Keratinocyte (primary cell): ENCODE measurements around the gene KLHL29. TPM values are rescaled to one million over a fixed set of nuclear protein-coding genes. Genes with fewer than 3 reads are reported as not detected.

ENCODE experiments used
- DNase-seq: peaks from one replicate; pipeline ENCODE4 v3.0.0-alpha.2; 2011; ENCODE audit warnings: low read depth, missing footprints, low spot score
- FAIRE-seq: peaks from 2 replicates; lab custom pipeline; 2011; peaks lifted over from hg19 to GRCh38; lab: Jason Lieb, UNC
- H2AFZ ChIP-seq: 2 replicates; pipeline ENCODE4 v1.6.0; 2012; ENCODE audit warnings: low read length, control low read depth, inconsistent platforms; ENCODE audit not compliant: control insufficient read depth
- H3K27ac ChIP-seq: 2 replicates; pipeline ENCODE4 v1.5.1; 2011; ENCODE audit warnings: low read length; ENCODE audit not compliant: control insufficient read depth, insufficient read depth
- H3K27me3 ChIP-seq: 3 replicates; pipeline ENCODE4 v1.6.0; 2011; ENCODE audit warnings: low read length; ENCODE audit not compliant: control insufficient read depth, insufficient read depth; ENCODE audit errors: extremely low read depth
- H3K36me3 ChIP-seq, 2 experiments: 2 replicates in 1 of 2; 3 replicates in 1 of 2; pipeline ENCODE4 v1.5.1; 2011; ENCODE audit warnings: low read length in 2 of 2, mild to moderate bottlenecking in 1 of 2; ENCODE audit not compliant: control insufficient read depth in 2 of 2, insufficient read depth in 2 of 2; ENCODE audit errors: extremely low read depth in 1 of 2
- H3K4me1 ChIP-seq: 3 replicates; pipeline ENCODE4 v1.5.1; 2011; ENCODE audit warnings: low read length; ENCODE audit not compliant: control insufficient read depth, insufficient read depth; ENCODE audit errors: extremely low read depth
- H3K4me2 ChIP-seq: 3 replicates; pipeline ENCODE4 v1.6.0; 2011; ENCODE audit warnings: low read depth, low read length; ENCODE audit not compliant: control insufficient read depth, insufficient read depth; ENCODE audit errors: extremely low read depth
- H3K4me3 ChIP-seq, 3 experiments: fragments of 200-600 bp in 1 of 3; sonication (generic) in 1 of 3; 2 replicates in 2 of 3; 3 replicates in 1 of 3; pipeline ENCODE4 v1.5.1; 2011 to 2016; ENCODE audit warnings: low read length in 3 of 3, mild to moderate bottlenecking in 3 of 3, control low read depth in 2 of 3, inconsistent platforms in 1 of 3, low read depth in 1 of 3, mixed read lengths in 1 of 3, mixed run types in 1 of 3, moderate library complexity in 1 of 3; ENCODE audit not compliant: control insufficient read depth in 2 of 3, insufficient read depth in 2 of 3; ENCODE audit errors: extremely low read depth in 1 of 3
- H3K79me2 ChIP-seq: 2 replicates; pipeline ENCODE4 v1.6.0; 2012; ENCODE audit warnings: low read length; ENCODE audit not compliant: control insufficient read depth, insufficient read depth
- H3K9ac ChIP-seq: 3 replicates; pipeline ENCODE4 v1.6.0; 2011; ENCODE audit warnings: low read length; ENCODE audit not compliant: control insufficient read depth, insufficient read depth; ENCODE audit errors: extremely low read depth
- H3K9me1 ChIP-seq: 3 replicates; pipeline ENCODE4 v1.6.0; 2011; ENCODE audit warnings: low read length; ENCODE audit not compliant: control insufficient read depth, insufficient read depth; ENCODE audit errors: extremely low read depth
- H3K9me3 ChIP-seq: 2 replicates; pipeline ENCODE4 v1.5.1; 2012; ENCODE audit warnings: low read depth, low read length; ENCODE audit not compliant: control insufficient read depth
- H4K20me1 ChIP-seq: 3 replicates; pipeline ENCODE4 v1.6.0; 2011; ENCODE audit warnings: low read length; ENCODE audit not compliant: control insufficient read depth, insufficient read depth; ENCODE audit errors: extremely low read depth
- EZH2 ChIP-seq: IDR thresholded peaks from one replicate; pipeline ENCODE4 v1.6.1; 2012; ENCODE audit warnings: inconsistent platforms, mild to moderate bottlenecking, low read length, moderate library complexity
- dilution Hi-C: fragments of 300-500 bp; cut with MboI; formaldehyde crosslinking; loops from one replicate; pipeline ENCODE4 v1.7.0; 2020; ENCODE audit warnings: low sequenced_read_pairs; ENCODE audit not compliant: extremely low pct_ligation_motif_present
- polyA plus RNA-seq, 5 experiments: library from polyadenylated mRNA; depleted of rRNA in 3 of 5; stranded (reverse) in 3 of 5; stranded (forward) in 1 of 5; unstranded in 1 of 5; fragments of >200 nt; gene quantifications; 1 replicate in 1 of 5; 2 replicates in 3 of 5; 3 replicates in 1 of 5; pipeline versions ENCODE4 v1.2.1 to v1.2.3, GENCODE V29; 2011 to 2012; ENCODE audit warnings: missing spikeins in 2 of 5, low read depth in 1 of 5, low replicate concordance in 1 of 5
- TF ChIP-seq, protein P1 (sequence below), 3 experiments: IDR thresholded peaks in 1 of 3; conservative IDR thresholded peaks in 1 of 3; optimal IDR thresholded peaks in 1 of 3; 2 replicates in 2 of 3; 3 replicates in 1 of 3; pipeline versions ENCODE3 to v1.5.1; 2011; ENCODE audit warnings: low read length in 3 of 3, mild to moderate bottlenecking in 3 of 3, moderate library complexity in 2 of 3, control low read depth in 1 of 3, inconsistent platforms in 1 of 3; ENCODE audit not compliant: insufficient read depth in 2 of 3; ENCODE audit errors: extremely low read depth in 1 of 3

The KLHL29 gene
- polyA plus RNA-seq, 1 donor (not counting 4 experiments of a cell fraction or from before 2014, with no cell fraction given) = 4.7 TPM

DNA sequence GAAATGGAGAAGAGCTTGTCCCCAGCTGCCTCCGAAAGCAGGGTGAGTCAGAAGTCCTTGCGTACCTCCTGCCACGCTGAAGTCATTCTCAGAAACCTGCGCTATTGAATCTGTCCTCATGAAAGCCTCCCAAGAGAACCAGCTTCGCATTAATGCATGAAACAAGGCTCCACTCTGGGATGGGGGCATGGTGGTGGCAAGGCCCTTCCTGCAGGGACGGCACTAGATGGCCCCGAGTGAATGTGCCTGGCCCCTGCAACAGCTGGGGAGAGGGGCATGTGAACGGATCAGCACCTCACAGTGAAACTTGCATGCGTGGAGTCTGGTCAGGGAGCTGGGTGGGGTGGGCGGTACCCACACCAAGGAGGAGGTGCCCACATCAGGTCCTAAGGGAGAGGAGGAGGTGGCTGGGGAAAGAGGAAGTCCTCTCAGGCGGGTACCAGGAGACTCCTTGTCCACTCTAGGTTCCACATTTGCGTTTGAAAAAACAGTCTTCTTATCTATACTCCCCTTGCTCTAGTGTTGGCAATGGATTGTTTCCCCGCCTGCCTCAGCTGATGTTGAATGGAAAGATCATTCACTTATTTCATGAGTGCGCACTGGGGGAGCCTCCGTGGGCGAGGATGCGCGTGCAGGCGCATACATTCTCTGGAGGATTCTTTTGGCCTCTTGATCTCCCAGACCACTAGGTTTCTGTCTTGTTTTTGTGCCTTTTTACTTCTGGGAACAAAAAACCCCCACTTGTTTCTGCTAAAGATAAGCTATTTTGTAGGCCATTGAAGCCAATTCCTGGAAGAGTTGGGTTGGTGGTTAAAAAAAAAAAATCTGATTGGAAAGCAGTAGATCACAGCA lies 104.7 kb downstream of the KLHL29 start:
- H3K4me2 ChIP-seq = no peak overlapping the region
- no peak overlapping the region for H3K27ac ChIP-seq
- H3K36me3 ChIP-seq = no peaks in the 10 kb centered on the region
- H3K4me1 ChIP-seq = peaks cover 18% of the 10 kb centered on the region
- FAIRE-seq (no peak), DNase-seq (no peak)
- H4K20me1 ChIP-seq = peaks cover 3% of the 10 kb centered on the region
- no peaks in the 10 kb centered on the region for H3K79me2 ChIP-seq
- H3K9ac ChIP-seq = no peak overlapping the region
- TF ChIP-seq EZH2 = no peak
- TF ChIP-seq, protein P1, sequence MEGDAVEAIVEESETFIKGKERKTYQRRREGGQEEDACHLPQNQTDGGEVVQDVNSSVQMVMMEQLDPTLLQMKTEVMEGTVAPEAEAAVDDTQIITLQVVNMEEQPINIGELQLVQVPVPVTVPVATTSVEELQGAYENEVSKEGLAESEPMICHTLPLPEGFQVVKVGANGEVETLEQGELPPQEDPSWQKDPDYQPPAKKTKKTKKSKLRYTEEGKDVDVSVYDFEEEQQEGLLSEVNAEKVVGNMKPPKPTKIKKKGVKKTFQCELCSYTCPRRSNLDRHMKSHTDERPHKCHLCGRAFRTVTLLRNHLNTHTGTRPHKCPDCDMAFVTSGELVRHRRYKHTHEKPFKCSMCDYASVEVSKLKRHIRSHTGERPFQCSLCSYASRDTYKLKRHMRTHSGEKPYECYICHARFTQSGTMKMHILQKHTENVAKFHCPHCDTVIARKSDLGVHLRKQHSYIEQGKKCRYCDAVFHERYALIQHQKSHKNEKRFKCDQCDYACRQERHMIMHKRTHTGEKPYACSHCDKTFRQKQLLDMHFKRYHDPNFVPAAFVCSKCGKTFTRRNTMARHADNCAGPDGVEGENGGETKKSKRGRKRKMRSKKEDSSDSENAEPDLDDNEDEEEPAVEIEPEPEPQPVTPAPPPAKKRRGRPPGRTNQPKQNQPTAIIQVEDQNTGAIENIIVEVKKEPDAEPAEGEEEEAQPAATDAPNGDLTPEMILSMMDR (optimal IDR thresholded peaks at IDR 0.05 in 1 of 3, IDR thresholded peaks at IDR 0.05 in 1 of 3, conservative IDR thresholded peaks at IDR 0.05 in 1 of 3; ENCODE audit: extremely low read depth in 1 of 3, insufficient read depth in 2 of 3, low read length in 3 of 3) = no peak
- no peak overlapping the region for H3K4me3 ChIP-seq
- peaks cover 5% of the 10 kb centered on the region for H3K9me1 ChIP-seq
- dilution Hi-C loops = no loop called here
- H3K9me3 ChIP-seq = no peaks in the 10 kb centered on the region
- no peak overlapping the region for H2AFZ ChIP-seq
- no peaks in the 10 kb centered on the region for H3K27me3 ChIP-seq

DNA sequence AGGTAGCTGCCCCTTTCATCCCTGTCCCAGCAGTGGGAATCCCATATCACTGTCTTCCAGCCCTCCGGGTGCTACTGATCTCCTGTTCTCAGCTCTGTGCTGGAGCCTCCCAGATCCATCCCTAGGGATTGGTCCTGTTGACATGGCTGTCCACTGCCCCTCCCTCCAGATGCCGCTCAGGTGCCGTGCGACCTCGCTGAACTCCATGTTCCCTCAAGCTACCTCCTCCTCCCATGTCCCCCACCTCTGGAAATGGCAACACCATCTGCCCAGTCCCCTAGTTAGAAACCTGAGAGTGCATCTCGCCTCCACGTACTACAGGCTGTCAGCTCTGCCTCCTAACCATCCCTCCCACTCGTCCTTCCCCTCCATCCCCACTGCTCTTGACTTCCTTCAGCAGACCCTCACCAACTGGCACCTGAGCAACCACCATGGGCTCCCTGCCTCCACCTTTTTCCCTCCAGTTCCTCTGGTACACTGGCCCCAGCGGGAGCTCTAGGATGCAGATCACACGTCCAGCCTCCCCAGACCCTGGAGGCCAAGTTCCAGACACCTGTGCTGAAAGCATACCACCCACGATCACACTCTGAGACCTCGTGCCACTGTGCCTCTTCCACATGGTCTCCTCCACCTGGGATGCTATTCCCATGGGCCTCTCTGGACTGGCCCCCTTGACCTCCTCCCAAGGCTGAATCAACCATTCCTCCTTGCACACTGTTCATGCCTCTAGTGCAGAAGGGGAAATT lies 106.8 kb downstream of the KLHL29 start:
- dilution Hi-C loops = no loop called here
- no peak for FAIRE-seq
- H3K4me3 ChIP-seq = no peak overlapping the region
- H3K9me3 ChIP-seq = no peaks in the 10 kb centered on the region
- no peak overlapping the region for H3K27ac ChIP-seq
- H3K4me1 ChIP-seq = peaks cover 22% of the 10 kb centered on the region
- peaks cover 3% of the 10 kb centered on the region for H4K20me1 ChIP-seq
- DNase-seq = no peak
- peaks cover 7% of the 10 kb centered on the region for H3K9me1 ChIP-seq
- no peaks in the 10 kb centered on the region for H3K79me2 ChIP-seq
- H3K36me3 ChIP-seq = no peaks in the 10 kb centered on the region
- H2AFZ ChIP-seq = no peak overlapping the region
- H3K27me3 ChIP-seq = no peaks in the 10 kb centered on the region
- no peak for TF ChIP-seq EZH2
- TF ChIP-seq, protein P1 (optimal IDR thresholded peaks at IDR 0.05 in 1 of 3, IDR thresholded peaks at IDR 0.05 in 1 of 3, conservative IDR thresholded peaks at IDR 0.05 in 1 of 3; ENCODE audit: extremely low read depth in 1 of 3, insufficient read depth in 2 of 3, low read length in 3 of 3) = no peak
- no peak overlapping the region for H3K9ac ChIP-seq
- H3K4me2 ChIP-seq = no peak overlapping the region
